ENCODE measurements around the gene IGFALS. TPM values are rescaled to one million over a fixed set of nuclear protein-coding genes. Genes with fewer than 3 reads are reported as not detected.

IGFALS gene
- total RNA-seq, 1 donor from 2014 or later, result 0.17 TPM

DNA sequence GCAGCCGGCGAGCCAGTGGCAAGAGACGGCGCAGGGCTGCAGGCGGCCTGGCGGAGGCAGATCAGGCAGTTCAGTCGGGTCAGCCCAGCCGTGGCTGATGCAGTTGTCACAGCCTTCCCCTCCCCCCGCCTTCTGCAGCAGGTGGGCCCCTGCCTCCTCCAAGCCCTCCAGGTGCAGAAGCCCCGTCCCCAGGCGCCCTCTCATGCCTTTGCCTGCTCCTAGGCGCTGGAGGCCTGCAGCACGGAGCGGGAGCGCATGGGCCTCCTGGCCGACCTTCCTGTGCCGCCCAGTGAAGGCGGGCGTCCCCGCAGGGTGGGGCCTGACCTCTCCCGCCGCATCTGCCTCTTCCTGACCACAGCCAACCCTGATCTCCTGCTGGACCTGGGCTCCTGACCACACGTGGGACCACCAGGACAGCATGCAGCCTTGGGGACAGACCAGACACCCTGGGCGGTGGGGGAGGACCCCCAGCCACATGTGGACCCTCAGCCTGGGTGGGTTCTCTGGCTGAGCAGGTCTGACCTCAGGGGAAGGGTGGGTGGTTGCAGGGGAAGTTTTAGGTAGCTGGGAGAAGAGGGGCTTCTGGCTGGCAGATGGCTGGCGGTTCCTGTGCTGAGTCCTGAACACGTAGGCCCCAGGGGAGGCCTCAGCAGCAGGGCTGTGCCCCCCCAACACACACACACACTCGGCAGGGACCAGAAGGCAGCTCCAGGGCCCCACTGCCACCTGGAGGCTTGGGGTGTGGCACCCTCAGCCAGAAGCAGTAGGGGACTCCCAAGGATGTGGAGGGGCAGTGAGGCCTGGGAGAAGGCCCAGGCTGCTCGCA, 17.4 kb downstream of the IGFALS start:
- Mint-ChIP-seq H3K9me3 (no peaks in the 10 kb centered on the region), H3K27me3 (no peaks in the 10 kb centered on the region), H3K4me1 (ENCODE audit: unreplicated experiment) (peaks cover under 1% of the 10 kb centered on the region), H3K36me3 (peaks cover 4% of the 10 kb centered on the region), H3K4me3 (peak overlapping the region; percentile 41), H3K27ac (peak overlapping the region; percentile 75)
- no peak for DNase-seq (ENCODE audit: extremely low spot score, unreplicated experiment)
- no peak for TF ChIP-seq CTCF (conservative IDR thresholded peaks at IDR 0.05)

GRCh38 chr16:1775006-1775845, 18.3 kb downstream of the IGFALS start:
- Mint-ChIP-seq H3K27ac (no peak overlapping the region), H3K9me3 (no peaks in the 10 kb centered on the region)

GRCh38 chr16:1774448-1774780, 19.1 kb downstream of the IGFALS start:
- no peak for TF ChIP-seq CTCF (conservative IDR thresholded peaks at IDR 0.05)
- Mint-ChIP-seq H3K4me3 (no peak overlapping the region), H3K27ac (no peak overlapping the region), H3K4me1 (ENCODE audit: unreplicated experiment) (no peaks in the 10 kb centered on the region), H3K36me3 (peaks cover 4% of the 10 kb centered on the region), H3K27me3 (no peaks in the 10 kb centered on the region), H3K9me3 (no peaks in the 10 kb centered on the region)
- DNase-seq (ENCODE audit: extremely low spot score, unreplicated experiment), result no peak

More at GRCh38 chr16:1775006-1775845, 18.3 kb downstream of the IGFALS start:
- Mint-ChIP-seq H3K4me3 (peak overlapping the region; percentile 54), H3K4me1 (ENCODE audit: unreplicated experiment) (no peaks in the 10 kb centered on the region), H3K36me3 (peaks cover 4% of the 10 kb centered on the region), H3K27me3 (no peaks in the 10 kb centered on the region)
- no peak for DNase-seq (ENCODE audit: extremely low spot score, unreplicated experiment)
- no peak for TF ChIP-seq CTCF (conservative IDR thresholded peaks at IDR 0.05)

DNA sequence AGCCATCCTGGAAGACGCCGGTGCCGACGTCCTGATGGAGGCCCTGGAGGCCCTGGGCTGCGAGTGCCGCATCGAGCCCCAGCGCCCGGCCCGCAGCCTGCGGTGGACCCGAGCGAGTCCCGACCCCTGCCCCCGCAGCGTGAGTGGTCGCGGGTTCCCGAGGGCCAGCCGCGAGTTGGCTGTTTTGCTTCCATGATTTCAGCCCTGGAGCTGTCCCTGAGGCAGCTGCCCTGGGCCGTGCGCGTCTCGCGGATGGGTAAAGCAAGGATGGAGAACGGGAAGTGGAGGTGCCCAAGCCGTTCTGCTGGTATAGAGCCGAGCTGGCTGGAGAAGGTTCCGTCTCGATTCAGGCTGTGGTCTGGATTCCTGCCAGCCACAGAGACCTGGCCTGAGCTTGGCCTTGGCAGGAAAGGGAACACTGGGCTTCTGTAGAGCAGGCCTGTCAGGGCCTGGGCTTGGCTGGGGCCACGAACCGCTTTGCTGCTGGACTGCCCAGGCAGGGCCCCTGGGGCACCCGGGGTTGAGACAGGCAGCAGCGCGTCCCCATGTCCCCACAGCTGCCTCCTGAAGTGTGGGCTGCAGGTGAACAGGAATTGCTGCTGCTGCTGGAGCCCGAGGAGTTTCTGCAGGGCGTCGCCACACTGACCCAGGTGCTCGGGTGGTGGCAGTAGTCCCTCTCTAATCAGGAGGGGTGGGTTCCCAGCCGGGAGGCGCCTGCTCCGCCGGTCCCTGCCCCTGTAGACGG, 19.6 kb downstream of the IGFALS start:
- no peak for DNase-seq (ENCODE audit: extremely low spot score, unreplicated experiment)
- no peak overlapping the region for H3K27ac Mint-ChIP-seq
- peak overlapping the region; percentile 85 for H3K4me3 Mint-ChIP-seq
- no peaks in the 10 kb centered on the region for H3K27me3 Mint-ChIP-seq
- no peak for TF ChIP-seq CTCF (conservative IDR thresholded peaks at IDR 0.05)
- no peaks in the 10 kb centered on the region for H3K9me3 Mint-ChIP-seq
- H3K4me1 Mint-ChIP-seq (ENCODE audit: unreplicated experiment), result no peaks in the 10 kb centered on the region
- peaks cover 4% of the 10 kb centered on the region for H3K36me3 Mint-ChIP-seq

DNA sequence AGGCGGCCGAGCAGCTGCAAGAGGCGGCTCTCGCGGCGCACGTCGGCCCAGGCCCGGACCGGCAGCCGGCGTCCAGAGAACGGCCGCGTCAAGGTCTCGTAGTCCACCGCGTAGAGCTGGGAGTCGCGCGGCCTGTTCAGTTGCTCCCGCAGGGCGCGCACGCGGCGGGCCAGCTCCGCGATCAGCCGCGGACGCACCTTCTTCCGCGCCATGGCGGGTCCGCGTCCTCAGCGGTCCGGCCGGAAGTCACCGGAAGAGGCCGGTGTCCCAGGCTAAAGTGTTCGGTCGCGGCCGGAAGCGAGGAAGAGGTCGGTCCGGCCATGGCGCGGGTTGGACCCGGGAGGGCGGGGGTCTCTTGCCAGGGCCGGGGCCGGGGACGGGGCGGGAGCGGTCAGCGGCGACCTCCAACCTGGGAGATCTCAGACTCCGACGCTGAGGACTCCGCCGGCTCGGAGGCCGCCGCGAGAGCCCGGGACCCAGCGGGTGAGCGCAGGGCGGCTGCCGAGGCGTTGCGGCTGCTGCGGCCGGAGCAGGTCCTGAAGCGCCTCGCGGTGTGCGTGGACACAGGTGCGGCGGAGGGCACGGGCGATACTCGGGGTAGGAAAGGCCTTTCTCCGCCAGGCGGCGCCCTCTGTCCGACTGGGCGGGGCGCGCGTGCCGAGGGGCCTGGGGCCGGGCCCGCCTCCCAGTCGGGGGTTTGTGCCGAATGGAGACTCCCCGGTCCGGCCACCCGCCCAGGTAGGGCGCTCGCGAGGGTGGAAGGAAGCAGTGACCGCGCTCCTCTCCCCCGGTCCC, 20.4 kb downstream of the IGFALS start, which contains the start of gene MRPS34:
Gene MRPS34 (minus strand): TSS at position 227 of the 795 bp plus-strand sequence. CDS start 15 bp downstream, at position 212.
- no peaks in the 10 kb centered on the region for H3K4me1 Mint-ChIP-seq (ENCODE audit: unreplicated experiment)
- peaks cover 4% of the 10 kb centered on the region for H3K36me3 Mint-ChIP-seq
- no peaks in the 10 kb centered on the region for H3K9me3 Mint-ChIP-seq
- no peaks in the 10 kb centered on the region for H3K27me3 Mint-ChIP-seq
- TF ChIP-seq CTCF (conservative IDR thresholded peaks at IDR 0.05), result peak; percentile 98
- H3K27ac Mint-ChIP-seq, result peak within 1 kb of the TSS; percentile 95
- peak within 1 kb of the TSS; percentile 99 for H3K4me3 Mint-ChIP-seq
- DNase-seq (ENCODE audit: extremely low spot score, unreplicated experiment), result peak; percentile 91
